DND-41 (cell line): ENCODE data around the gene DNAH5.

Source experiments
- CTCF ChIP-seq: IDR thresholded peaks from 2 replicates; pipeline ENCODE4 v1.5.1; 2012; ENCODE audit warnings: borderline replicate concordance, low read length, moderate library complexity, mild to moderate bottlenecking; ENCODE audit not compliant: poor library complexity, severe bottlenecking; ENCODE audit errors: extremely low read depth
- EZH2 ChIP-seq: IDR thresholded peaks from 3 replicates; pipeline ENCODE4 v1.6.1; 2012; ENCODE audit warnings: borderline replicate concordance, low read depth, mild to moderate bottlenecking, moderate library complexity, low read length, inconsistent platforms; ENCODE audit not compliant: severe bottlenecking

- TF ChIP-seq EZH2 (no peak), CTCF (no peak)
These were observed 235.6 kb downstream of the DNAH5 start for GRCh38 chr5:13708906-13709305.
